Measurements from ENCODE around the gene SUSD3.
"Not testable (repeated sequence)": the region's sequence is repeated elsewhere in the genome, so short reads cannot be mapped to it uniquely, and the experiment has no call there.

Gene SUSD3

GRCh38 chr9:93091453-93092081 lies 33.1 kb downstream of the SUSD3 start:
- no peak for DNase-seq (ENCODE audit: extremely low read depth in 1 of 2, low read depth in 1 of 2)

GRCh38 chr9:93092251-93092991 lies 33.9 kb downstream of the SUSD3 start:
- no peak for DNase-seq (ENCODE audit: extremely low read depth in 1 of 2, low read depth in 1 of 2)

GRCh38 chr9:93093127-93093876 lies 34.8 kb downstream of the SUSD3 start:
- DNase-seq (ENCODE audit: extremely low read depth in 1 of 2, low read depth in 1 of 2): no peak

GRCh38 chr9:93093877-93094657 lies 35.6 kb downstream of the SUSD3 start:
- no peak for DNase-seq (ENCODE audit: extremely low read depth in 1 of 2, low read depth in 1 of 2)

- no peak for DNase-seq (ENCODE audit: extremely low read depth in 1 of 2, low read depth in 1 of 2)
Measured at GRCh38 chr9:93094658-93095204, 36.2 kb downstream of the SUSD3 start.

- DNase-seq (ENCODE audit: extremely low read depth in 1 of 2, low read depth in 1 of 2): peak; percentile 100
Measured at GRCh38 chr9:93095205-93096130, 37.0 kb downstream of the SUSD3 start.

- no peak for DNase-seq (ENCODE audit: extremely low read depth in 1 of 2, low read depth in 1 of 2)
Measured at GRCh38 chr9:93096131-93096802, 37.8 kb downstream of the SUSD3 start, which contains the start of gene CARD19. Gene CARD19, plus strand, starts transcription at chr9:93096217. Its CDS starts 129 bp downstream, at chr9:93096346.

- no peak for DNase-seq (ENCODE audit: extremely low read depth in 1 of 2, low read depth in 1 of 2)
Measured at GRCh38 chr9:93096811-93097382, 38.4 kb downstream of the SUSD3 start.

GRCh38 chr9:93097511-93098201 lies 39.2 kb downstream of the SUSD3 start:
- DNase-seq (ENCODE audit: extremely low read depth in 1 of 2, low read depth in 1 of 2): no peak

- DNase-seq (ENCODE audit: extremely low read depth in 1 of 2, low read depth in 1 of 2): peak; percentile 42 to 47
Measured at GRCh38 chr9:93098236-93098946, 39.9 kb downstream of the SUSD3 start.

- no peak for DNase-seq (ENCODE audit: extremely low read depth in 1 of 2, low read depth in 1 of 2)
Measured at GRCh38 chr9:93099551-93100275, 41.2 kb downstream of the SUSD3 start.

- DNase-seq (ENCODE audit: extremely low read depth in 1 of 2, low read depth in 1 of 2): no peak
Measured at GRCh38 chr9:93100276-93100636, 41.8 kb downstream of the SUSD3 start.

GRCh38 chr9:93101086-93101485 lies 42.6 kb downstream of the SUSD3 start:
- not testable (repeated sequence) for DNase-seq (ENCODE audit: extremely low read depth in 1 of 2, low read depth in 1 of 2)

GRCh38 chr9:93105620-93106019 lies 47.1 kb downstream of the SUSD3 start:
- no peak for DNase-seq (ENCODE audit: extremely low read depth in 1 of 2, low read depth in 1 of 2)

GRCh38 chr9:93107151-93107824 lies 48.8 kb downstream of the SUSD3 start:
- no peak for DNase-seq (ENCODE audit: extremely low read depth in 1 of 2, low read depth in 1 of 2)

GRCh38 chr9:93107825-93108161 lies 49.3 kb downstream of the SUSD3 start:
- DNase-seq (ENCODE audit: extremely low read depth in 1 of 2, low read depth in 1 of 2): no peak

Data from activated CD8-positive, alpha-beta memory T cell treated with anti-CD3 and anti-CD28 coated beads for 1 hour (primary cell).